HEK293T (cell line): ENCODE data around the gene BHLHE40.

Experiments used
- ARNT ChIP-seq: fragments of 450-650 bp; IDR thresholded peaks from 2 replicates; pipeline ENCODE4 v1.6.1; 2017; ENCODE audit warnings: mild to moderate bottlenecking
- BHLHE40 ChIP-seq: fragments of 450-650 bp; IDR thresholded peaks from 2 replicates; pipeline ENCODE4 v1.6.1; 2016; ENCODE audit warnings: mild to moderate bottlenecking, moderate library complexity, borderline replicate concordance
- CTBP1 ChIP-seq: fragments of 450-650 bp; IDR thresholded peaks from 2 replicates; pipeline ENCODE4 v1.6.1; 2016; ENCODE audit warnings: borderline replicate concordance
- ELF4 ChIP-seq: fragments of 450-650 bp; IDR thresholded peaks from 2 replicates; pipeline ENCODE4 v1.6.1; 2017; ENCODE audit warnings: antibody characterized with exemption
- FOXA1 ChIP-seq: fragments of 450-650 bp; IDR thresholded peaks from 2 replicates; pipeline ENCODE4 v1.6.1; 2016; ENCODE audit warnings: mild to moderate bottlenecking
- FOXK2 ChIP-seq: fragments of 450-650 bp; IDR thresholded peaks from 2 replicates; pipeline ENCODE4 v1.6.1; 2016; ENCODE audit warnings: mild to moderate bottlenecking
- FOXM1 ChIP-seq: fragments of 450-650 bp; IDR thresholded peaks from 2 replicates; pipeline ENCODE4 v1.6.1; 2017; ENCODE audit warnings: mild to moderate bottlenecking, borderline replicate concordance
- HDGF ChIP-seq: fragments of 450-650 bp; IDR thresholded peaks from 2 replicates; pipeline ENCODE4 v1.6.1; 2017; ENCODE audit warnings: antibody characterized with exemption, borderline replicate concordance
- SP1 ChIP-seq: fragments of 450-650 bp; IDR thresholded peaks from 2 replicates; pipeline ENCODE4 v1.6.1; 2017
- TARDBP ChIP-seq: fragments of 450-650 bp; IDR thresholded peaks from 2 replicates; pipeline ENCODE4 v1.6.1; 2016
- ZNF384 ChIP-seq: fragments of 450-650 bp; IDR thresholded peaks from 2 replicates; pipeline ENCODE4 v1.6.1; 2016

DNA sequence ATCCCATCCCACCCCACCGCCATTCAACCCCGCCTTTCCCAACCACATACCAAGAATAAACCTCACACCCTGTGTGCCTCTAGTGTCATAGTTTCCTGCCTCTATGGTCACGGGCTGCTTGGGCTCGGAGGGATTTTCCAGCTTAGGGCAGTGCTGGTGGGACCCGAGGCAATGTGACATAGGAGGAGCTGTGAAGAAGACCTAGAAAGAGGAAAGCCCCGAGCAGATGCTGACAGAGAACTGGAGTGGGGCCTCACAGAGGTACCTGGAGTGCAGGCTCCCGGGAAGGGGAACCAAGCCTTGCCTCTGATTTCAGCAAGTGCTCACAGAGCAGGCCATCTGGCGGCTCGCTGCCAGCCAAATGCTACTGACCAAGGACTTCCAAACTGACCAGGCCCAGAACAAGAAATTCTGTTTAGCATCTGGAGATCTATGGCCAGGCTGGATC lies 27.5 kb downstream of the BHLHE40 start:
- TF ChIP-seq SP1 (no peak), BHLHE40 (no peak), HDGF (no peak), FOXM1 (no peak), ARNT (no peak), FOXA1 (no peak), CTBP1 (no peak), FOXK2 (no peak), ELF4 (no peak), ZNF384 (no peak), TARDBP (no peak)
